Effector CD4-positive, alpha-beta T cell (primary cell): ENCODE measurements around the gene LYZL4. TPM values are rescaled to one million over a fixed set of nuclear protein-coding genes. Genes with fewer than 3 reads are reported as not detected.

Experiments
- DNase-seq: peaks from one replicate; pipeline ENCODE4 v3.0.0-alpha.2; 2020
- total RNA-seq: gene quantifications from one replicate; lab custom pipeline; 2026; lab: John Stamatoyannopoulos, UW

Gene LYZL4, protein sequence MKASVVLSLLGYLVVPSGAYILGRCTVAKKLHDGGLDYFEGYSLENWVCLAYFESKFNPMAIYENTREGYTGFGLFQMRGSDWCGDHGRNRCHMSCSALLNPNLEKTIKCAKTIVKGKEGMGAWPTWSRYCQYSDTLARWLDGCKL
- total RNA-seq = not detected

DNA sequence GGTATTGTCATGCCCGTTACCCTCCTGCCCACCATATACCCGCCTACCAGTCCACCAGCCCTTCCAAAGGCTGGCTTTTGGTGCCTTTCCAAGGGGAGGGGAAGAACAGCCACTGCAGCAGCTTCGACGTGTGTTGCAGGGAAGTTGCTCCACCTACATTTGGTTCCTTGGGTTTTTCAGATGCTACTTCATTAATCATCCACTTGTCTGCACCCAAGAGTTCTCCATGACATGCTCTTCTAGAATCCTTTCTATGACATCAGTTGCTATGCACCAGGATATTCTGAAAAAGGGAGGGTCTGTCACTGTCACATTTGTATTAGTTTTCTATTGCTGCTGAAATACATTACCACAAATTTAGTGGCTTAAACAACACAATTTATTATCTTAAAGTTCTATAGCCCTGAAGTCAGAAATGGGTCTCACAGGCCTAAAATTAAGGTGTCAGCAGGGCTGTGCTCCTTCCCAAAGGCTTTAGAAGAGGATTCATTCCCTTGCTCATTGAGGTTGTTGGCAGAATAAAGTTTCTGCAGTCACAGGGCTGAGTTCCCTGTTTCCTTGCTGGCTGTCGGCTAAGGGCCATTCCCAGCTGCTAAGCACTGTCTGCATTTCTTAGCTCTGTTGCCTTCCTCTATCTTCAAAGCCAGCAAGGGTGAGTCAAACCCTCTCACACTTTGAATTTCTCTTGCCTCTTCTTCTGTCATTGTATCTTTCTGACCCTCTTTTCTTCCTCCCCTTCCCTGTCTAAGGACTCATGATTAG is at the start of gene LYZL4:
TSS of gene LYZL4 (minus strand) at position 241 of the 762 bp plus-strand sequence. CDS start 3,359 bp downstream, outside the sequence.
- no peak for DNase-seq

DNA sequence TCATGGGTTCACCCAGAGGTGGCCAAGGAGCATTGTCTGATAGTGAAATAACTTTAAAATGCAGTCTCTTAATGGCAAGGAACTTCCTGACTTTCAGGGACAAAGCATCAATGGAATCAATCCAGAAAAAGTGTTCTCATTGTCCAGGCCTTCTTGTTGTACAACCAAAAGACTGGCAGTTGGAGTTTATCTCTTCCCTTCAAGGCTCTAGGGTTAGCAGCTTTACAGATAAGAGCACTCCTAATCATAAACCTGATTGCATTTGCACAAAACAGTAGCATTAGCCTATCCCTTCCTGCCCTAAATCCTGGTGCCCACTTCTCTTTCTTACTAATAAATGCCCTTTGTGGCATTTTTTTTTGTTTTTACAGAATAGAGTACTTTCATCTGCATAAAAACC is 48.7 kb upstream of the LYZL4 start:
- DNase-seq = no peak

DNA sequence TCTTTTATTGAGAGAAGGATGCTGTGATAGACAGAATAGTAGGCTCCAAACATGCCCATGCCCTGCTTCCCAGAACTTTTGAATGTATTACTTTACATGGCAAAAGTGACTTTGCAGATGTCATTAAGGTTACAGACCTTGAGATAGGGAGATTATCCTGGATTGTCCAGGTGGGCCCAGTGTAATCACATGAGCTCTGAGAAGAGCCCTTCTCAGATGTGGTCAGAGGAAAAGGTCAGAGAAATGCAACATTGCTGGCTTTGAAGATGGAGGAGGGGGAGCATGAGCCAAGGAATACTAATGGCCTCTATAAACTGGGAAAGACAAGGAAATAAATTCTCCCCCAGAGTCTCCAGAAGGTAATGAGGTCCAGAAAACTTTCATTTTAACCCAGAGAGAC is 45.8 kb upstream of the LYZL4 start:
- no peak for DNase-seq

DNA sequence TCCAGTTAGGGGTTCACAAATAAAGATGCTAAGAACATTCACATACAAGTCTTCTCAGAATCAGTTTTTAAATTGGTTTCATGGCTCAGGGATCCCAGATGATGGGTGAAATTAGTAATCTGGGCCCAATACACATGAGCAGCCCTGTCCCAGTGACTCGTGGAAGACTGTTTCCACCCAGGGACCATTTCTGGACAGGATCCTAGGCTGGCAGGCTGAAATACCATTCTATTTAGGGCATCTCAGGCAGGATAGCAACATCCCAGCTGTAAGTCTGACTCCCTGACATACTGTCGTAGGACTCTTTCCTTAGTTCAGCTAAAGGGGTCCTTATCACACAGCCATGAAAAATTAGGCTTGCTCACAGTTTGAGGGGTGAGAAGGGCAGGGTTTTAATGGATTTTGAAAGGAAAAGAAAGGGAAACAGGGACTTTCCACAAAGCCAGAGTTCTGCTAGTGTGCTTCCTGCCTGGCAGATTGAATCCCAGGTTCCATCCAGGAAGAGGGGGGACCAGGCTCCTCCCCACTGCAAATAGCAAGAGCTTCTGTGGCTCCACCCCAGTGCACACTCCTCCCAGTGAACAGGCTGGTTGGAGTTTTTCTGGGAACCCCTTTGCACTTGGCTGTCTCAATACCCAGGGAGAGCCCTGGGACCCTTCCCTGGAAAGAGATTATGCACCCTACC is 41.3 kb upstream of the LYZL4 start:
- DNase-seq = no peak

DNA sequence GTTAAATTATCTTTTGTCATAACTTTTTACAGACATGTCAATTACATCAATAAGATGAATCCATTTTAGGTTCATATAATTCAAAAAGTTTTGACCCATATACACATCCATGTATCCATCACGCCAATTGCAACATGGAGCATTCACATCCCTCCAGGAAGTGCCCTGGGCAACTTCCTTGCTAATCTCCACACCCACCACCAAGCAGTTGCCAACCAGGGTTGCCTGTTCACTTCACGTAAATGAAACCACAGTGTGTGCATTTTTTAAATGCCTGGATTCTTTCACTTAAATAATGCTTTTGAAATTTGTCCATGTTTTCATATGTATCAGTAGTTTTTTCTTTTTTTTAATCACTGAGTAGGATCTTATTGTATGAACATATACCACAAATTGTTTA is 40.7 kb upstream of the LYZL4 start:
- no peak for DNase-seq

DNA sequence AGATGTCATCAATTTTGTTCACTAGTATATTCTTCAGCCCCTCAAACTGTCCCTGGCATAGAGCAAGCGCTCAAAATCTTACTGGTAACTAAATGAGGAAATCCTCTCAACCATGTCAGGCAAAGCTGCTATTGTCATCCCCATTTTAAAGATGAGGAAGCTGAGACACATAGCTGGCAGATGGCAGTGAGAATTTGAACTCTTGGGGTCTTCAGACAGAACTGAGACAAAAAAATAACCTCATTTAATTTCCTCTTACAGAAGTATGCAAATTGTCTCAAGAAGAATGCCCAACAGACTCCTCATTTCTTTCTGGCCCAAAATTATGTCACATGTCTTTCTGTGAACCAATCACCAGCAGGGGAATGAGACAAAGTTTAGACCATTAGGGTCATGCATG is 40.2 kb upstream of the LYZL4 start:
- DNase-seq = no peak

DNA sequence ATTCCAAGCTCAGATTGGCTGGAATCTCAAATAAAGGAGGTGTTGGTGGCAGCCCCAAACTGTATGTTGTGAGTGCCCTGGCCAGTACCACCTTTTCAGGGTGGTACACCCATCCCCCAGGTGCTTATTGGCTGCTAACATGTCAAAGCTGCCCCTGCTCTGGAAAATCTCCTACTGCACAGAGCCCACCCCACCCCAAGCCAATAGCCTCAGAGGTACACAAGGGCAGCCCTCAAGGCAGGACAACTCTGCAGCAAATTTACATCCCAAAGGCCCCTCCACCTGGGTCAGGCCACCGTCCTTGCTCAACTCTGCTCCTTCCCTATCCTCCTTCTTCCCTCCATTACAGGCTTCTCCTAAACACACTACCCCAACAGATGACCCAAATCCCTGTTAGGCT is 37.1 kb upstream of the LYZL4 start:
- DNase-seq = no peak

DNA sequence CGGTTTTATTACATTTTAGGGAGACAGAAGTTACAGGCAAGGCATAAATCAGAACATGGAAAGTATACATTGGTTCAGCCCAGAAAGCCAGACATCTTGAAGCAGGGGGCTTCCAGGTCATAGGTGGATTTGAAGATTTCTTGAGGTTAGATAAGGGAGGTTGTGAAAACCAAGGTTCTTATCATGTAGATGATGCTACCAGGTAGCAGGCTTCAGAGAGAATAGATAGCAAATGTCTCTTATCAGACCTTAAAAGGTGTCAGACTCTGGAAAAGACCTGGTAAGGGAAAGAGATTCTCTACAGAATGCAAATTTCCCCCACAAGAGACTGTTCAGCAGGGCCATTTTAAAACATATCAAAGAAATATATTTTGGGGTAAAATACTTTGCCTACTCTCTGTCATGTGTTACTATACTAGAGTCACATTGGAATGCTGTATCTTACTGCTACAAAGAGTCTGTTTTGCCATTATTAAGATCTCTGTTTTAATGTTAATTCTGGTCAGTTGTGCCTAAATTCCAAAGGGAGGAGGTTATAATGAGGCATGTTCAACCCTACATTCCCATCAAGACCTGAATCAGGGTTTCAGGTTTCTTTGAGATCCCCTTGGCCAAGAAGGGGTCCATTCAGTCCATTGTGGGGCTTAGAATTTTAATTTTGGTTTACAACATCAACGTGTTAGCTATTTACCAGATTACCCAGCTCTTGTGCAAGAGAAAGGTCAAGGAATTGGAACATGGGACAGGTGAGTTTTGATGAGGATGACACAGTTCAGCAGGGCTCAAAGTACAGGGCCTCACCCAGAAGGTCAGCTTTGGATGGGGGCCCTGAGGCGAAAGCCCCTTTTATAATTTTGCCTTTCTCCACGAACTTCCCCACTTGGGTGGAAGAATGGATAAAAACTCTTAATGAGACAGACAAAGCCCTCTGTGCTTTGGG is 36.0 kb upstream of the LYZL4 start:
- no peak for DNase-seq

DNA sequence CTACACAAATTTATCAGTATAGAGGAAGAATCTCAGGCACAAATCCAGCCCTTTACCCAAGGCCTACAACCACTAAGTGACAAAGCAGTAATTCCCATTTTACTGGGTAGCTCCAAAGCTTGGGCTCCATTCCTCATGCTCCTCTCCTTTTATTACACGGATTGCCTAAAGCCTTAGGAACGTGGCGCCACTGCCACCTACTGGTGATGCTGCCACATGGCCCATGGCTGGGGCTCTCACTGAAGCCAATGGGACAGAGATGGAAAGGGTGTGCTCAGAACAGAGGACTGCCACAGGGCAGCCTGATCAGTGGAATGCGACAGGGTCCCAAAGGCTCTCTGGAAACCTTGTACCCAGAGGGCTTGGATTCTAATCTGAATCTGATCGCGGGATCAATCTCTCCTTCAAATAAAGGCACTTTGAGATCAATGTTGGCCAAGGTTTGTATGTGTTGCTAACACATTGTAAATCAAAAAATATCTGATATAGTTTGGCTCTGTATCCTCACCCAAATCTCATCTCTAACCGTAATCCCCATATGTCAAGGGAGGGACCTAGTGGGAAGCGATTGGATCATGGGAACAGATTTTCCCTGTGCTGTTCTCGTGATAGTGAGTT is 33.5 kb upstream of the LYZL4 start:
- DNase-seq = peak; percentile 71

DNA sequence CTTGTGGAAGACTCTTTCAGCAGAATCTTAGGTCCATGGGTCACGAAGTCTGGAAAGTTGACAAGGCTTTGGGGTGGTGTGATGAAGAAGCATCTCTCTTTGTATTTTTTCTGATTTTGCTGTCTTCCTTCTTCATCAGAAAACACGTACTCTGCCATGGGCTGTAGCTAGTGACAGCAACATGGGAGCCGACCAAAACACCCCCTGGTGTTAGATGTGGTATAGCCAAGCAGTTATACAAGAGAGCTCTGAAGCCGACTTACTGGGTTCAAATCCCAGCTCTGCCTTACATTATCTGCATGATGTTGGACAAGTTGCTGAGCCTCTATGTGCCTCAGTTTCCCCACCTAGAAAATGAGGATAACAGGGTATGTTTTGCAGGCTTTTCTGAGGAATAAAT is 32.9 kb upstream of the LYZL4 start:
- DNase-seq = no peak

DNA sequence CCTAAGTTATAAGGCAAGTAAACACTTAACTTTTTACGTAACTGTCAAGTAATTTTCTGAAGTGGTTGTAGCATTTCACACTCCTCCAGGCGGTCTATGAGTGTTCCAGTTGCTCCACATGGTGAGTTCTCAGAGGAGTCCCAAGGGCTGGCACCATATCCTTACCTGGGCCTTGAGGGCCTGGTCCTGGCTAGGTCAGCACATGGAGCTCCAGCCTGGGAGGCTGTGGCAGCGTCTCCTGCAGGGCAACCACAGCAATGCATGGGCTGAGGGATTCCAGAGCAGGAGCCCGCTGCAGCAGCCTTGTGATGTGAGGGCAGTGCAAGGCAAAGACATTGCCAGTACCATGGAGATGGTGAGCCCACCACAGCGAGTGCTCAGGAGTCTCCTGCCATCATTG is 32.2 kb upstream of the LYZL4 start:
- no peak for DNase-seq

DNA sequence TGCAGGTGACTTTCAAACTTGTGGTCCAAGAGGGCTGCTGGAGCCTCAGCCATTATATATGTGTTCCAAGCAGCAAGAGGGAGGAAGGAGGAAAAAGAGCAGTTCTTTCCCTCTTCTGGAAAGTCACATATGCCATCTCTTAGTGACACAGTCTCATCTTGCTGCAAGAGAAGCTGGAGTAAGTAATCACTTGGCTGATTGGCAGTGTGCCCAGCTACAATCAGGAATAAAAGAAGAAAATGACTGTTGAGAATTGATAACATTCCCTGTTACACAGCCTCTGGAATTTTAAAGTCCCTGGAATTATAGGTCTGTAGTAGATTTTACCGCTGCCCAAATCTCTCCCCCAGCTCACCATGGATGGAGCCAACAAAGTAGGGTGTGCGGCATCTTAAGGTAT is 31.4 kb upstream of the LYZL4 start:
- DNase-seq = no peak

DNA sequence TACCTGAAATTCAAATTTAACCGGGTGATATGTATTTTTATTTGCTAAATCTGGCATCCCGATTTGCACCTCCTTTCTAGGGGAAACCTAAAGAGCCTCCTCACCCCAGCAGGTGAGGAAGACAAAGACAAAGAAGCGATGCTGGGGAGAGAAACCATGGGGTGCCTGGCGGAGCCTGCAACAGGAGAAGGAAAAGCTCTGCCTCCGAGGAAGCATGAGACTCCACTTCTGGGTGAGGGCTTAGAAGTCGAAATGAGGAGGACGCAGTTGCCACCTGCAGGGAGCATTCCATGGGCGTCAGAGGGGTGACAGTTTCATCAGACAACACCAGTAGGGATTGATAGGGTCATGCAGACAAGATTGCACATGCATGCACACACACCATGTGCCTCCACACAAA is 30.5 kb upstream of the LYZL4 start:
- DNase-seq = no peak

DNA sequence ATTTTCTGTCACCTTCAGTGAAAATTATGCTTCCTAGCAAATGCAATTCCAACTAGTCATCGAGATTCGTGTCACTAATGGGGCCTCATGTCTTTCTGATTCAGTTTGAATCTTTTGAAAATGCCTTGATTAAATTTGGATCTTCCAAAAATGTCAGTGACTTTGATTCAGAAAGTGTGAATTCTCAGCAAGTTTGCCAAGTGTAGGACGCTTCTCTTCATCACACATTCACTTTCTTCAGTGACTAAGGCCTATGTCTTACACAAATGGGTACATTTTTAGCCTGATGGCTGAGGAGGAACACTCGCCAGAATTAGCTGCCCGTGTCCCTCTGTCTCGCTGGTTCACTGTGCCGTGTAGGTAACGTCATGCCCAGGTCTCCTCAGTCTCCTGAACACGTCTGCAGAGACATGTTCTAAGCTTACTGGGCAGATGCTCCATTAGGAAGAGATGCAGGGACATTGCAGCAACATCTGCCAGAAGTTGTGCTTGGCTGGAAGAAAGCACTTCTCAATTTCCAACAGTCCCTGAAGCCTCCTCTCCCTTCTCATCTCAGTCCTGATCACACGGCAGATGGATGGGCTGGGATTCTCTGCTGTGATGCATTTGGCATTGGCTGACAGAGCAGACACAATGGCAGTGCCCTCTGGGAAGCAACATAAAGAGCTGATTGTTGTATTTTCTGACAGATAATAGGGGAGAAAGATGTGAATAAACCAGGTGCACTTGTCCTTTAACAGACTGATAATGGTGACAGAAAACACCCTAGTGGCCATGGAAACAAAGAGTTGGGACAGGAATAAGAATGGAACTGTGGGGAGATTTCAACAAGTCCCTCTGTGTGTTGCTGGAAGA is 29.1 kb upstream of the LYZL4 start:
- no peak for DNase-seq

DNA sequence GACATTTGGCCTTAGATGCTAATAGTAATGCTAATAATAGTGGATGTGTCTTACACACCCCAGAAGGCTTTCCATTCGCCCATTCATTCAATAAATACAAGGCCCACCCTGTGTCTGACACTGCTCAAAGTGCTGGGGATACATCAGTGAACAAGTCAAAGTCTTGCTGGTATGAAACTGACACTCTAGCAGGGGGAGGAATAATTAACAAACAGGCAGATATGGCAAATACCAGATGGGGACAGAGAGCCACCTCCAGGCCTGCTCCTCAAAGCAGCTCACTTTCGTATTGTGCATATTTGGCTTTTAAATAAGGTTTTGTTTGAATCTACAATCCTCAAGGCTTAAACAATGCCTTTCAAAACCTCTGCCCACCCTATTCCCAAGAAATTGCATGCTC is 28.3 kb upstream of the LYZL4 start:
- no peak for DNase-seq

DNA sequence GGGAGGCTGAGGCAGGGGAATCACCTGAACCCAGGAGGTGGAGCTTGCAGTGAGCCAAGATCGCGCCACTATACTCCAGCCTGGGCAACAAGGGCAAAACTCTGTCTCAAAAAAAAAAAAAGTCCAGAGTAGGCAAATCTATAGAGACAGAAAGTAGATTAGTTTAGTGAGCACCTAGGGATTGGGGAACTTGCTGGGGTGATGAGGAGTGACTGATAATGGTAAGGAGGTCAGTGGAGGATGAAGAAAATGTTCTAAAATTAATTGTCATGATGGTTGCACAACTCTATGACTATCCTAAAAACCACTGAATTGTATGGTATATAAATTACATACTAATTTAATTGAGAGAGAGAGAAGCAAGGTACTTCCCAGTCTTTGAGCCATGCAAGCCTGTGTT is 27.8 kb upstream of the LYZL4 start:
- no peak for DNase-seq

DNA sequence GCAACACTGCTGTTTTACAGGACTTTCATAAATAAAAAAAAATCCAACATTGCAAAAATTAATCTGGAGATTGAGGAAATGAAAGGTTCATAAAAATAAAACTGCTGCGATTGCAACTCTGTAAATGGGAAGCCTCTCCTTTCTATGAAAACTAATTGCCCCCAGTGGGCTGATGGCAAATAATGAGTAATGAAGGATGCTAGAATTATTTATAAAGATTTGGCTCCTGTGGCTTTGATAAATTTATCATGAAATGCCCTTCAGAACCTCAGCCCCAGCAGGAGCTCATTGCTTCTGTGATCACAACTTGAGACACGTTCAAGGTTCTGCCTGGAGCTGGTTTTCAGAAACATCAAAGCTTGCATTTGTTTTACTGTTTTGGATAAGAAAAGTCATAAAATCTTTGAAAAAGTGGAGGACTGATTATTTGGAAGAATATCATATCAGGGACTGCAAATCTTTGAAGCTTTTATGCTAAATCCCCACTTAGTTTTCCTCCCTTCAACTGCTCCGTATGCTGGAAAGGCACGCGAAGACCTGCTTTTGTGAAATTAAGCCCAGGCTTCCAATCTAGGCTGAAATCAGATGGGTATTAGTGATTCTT is 24.5 kb upstream of the LYZL4 start:
- DNase-seq = no peak

DNA sequence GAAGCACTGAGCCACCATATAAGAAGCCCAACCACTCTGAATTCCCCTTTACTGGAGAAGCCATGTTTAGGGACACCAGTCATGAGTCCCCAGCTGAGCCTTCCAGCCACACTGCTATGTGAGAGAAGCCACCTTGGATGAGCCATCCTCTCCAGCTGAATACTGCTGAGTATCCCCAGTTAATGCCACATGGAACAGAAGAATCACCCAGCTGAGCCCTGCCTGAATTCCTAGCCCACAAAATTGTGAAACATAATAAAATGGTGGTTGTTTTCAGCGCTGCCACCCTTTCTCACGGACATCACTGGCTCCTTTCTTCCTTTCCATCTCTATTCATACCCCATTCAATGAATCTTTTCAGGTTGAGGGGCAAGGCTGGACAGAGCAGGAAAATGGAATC is 22.1 kb upstream of the LYZL4 start:
- DNase-seq = no peak

DNA sequence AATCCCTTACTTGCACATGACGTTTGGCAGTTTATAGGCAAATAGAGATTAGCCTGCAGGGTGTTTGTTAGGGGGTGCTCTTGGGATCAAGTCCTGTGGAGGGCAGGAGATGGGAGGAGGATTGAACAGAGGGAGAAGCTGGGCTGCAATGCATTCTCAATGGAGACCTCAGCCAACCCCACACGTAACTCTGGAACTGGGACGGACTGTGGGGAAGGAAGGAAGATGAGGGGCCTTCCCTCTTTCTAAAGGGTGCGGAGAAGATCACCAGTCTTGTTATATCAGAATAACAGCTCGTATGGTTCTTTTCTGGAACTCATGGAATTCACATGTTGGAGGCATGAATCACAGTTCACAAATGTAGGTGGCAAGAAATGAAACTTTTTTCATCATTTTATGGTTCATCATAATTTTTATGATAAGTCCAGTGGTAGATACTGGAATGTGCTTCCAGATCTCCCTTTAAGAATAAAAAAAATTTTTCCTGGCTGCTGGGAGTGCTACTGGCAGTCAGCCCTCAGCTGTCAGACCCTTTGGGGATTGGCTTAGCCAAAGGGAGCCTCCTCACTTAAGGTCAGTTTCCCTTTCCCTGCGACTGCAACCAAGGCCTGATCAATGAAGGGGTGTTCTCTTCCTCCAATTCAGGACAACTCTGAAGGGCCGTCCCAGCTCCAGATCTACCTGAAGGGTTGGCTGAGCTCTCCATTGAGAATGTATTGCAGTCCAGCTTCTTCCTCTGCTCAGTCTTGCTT is 20.5 kb upstream of the LYZL4 start:
- no peak for DNase-seq

DNA sequence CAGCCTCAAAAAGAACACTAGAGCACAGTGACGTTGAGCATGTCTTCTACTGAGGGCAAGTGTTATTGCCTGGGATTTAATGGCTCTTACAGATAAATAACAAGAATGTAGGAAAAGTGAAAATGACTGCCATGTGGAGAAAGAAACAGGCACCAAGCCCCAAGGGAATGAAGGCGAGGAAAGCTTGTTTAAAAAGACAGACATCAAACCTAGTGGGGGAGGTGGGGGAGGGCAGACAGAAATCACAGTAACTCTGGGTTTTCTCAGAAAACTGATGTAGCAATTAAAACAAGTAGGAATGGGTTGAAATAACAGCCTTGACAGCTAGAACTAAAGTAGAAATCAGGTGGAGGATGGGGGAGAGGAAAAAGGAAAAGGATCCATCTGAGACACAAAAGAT is 18.4 kb upstream of the LYZL4 start:
- DNase-seq = no peak
